HEK293 (cell line): ENCODE measurements around the gene ZKSCAN8.

ENCODE experiments used
- CTCF ChIP-seq: fragments of 450-650 bp; formaldehyde crosslinking; IDR thresholded peaks from 2 replicates; pipeline ENCODE4 v1.5.1; 2016; ENCODE audit warnings: missing biosample characterization, missing genetic modification characterization
- HOXC10 ChIP-seq: sonication (generic); formaldehyde crosslinking; IDR thresholded peaks from 2 replicates; pipeline ENCODE4 v1.8.1; 2023; ENCODE audit warnings: mild to moderate bottlenecking, missing genetic modification reagents
- PATZ1 ChIP-seq: fragments of 450-650 bp; formaldehyde crosslinking; IDR thresholded peaks from 2 replicates; pipeline ENCODE4 v1.5.1; 2016; ENCODE audit warnings: missing biosample characterization, missing genetic modification characterization
- REST ChIP-seq: fragments of 450-650 bp; formaldehyde crosslinking; IDR thresholded peaks from 2 replicates; pipeline ENCODE4 v1.5.1; 2016; ENCODE audit warnings: missing biosample characterization, missing genetic modification characterization
- WT1 ChIP-seq: fragments of 450-650 bp; formaldehyde crosslinking; IDR thresholded peaks from 2 replicates; pipeline ENCODE4 v1.5.1; 2016; ENCODE audit warnings: missing biosample characterization, missing genetic modification characterization
- YY1 ChIP-seq: fragments of 450-650 bp; formaldehyde crosslinking; IDR thresholded peaks from 2 replicates; pipeline ENCODE4 v1.5.1; 2018; ENCODE audit warnings: missing biosample characterization, missing genetic modification characterization
- ZBTB44 ChIP-seq: fragments of 450-650 bp; IDR thresholded peaks from 2 replicates; pipeline ENCODE4 v1.5.1; 2018; ENCODE audit warnings: missing biosample characterization, mild to moderate bottlenecking, missing genetic modification characterization
- ZNF10 ChIP-seq: fragments of 450-650 bp; formaldehyde crosslinking; IDR thresholded peaks from 2 replicates; pipeline ENCODE4 v1.5.1; 2017; ENCODE audit warnings: missing biosample characterization, missing genetic modification characterization
- ZNF133 ChIP-seq: fragments of 450-650 bp; formaldehyde crosslinking; IDR thresholded peaks from 2 replicates; pipeline ENCODE4 v1.5.1; 2016; ENCODE audit warnings: missing biosample characterization, missing genetic modification characterization
- ZNF140 ChIP-seq: fragments of 450-650 bp; formaldehyde crosslinking; IDR thresholded peaks from 2 replicates; pipeline ENCODE4 v1.5.1; 2016; ENCODE audit warnings: missing biosample characterization, missing genetic modification characterization
- ZNF561 ChIP-seq: fragments of 450-650 bp; IDR thresholded peaks from 2 replicates; pipeline ENCODE4 v1.5.1; 2018; ENCODE audit warnings: missing biosample characterization, missing genetic modification characterization, borderline replicate concordance
- ZNF580 ChIP-seq: fragments of 450-650 bp; formaldehyde crosslinking; IDR thresholded peaks from 2 replicates; pipeline ENCODE4 v1.5.1; 2016; ENCODE audit warnings: missing biosample characterization, missing genetic modification characterization
- ZNF776 ChIP-seq: fragments of 450-650 bp; formaldehyde crosslinking; IDR thresholded peaks from 2 replicates; pipeline ENCODE4 v1.5.0; 2017; ENCODE audit warnings: missing biosample characterization, missing genetic modification characterization, borderline replicate concordance

GRCh38 chr6:28153546-28153945 is 11.9 kb downstream of the ZKSCAN8 start:
- TF ChIP-seq CTCF (tag by site-specific recombination) (no peak), ZNF776 (tag by site-specific recombination) (no peak), PATZ1 (tag by site-specific recombination) (no peak), REST (tag by site-specific recombination) (no peak), ZNF133 (tag by site-specific recombination) (no peak), ZNF10 (tag by site-specific recombination) (no peak), WT1 (tag by site-specific recombination) (no peak), ZNF580 (tag by site-specific recombination) (no peak), HOXC10 (CRISPR knock-in tag) (no peak), ZNF140 (tag by site-specific recombination) (no peak), ZNF561 (tag by site-specific recombination) (no peak), YY1 (tag by site-specific recombination) (no peak), ZBTB44 (tag by site-specific recombination) (no peak)
